ENCODE data around the gene MICAL3. TPM values are rescaled to one million over a fixed set of nuclear protein-coding genes. Genes with fewer than 3 reads are reported as not detected.

The MICAL3 gene
- total RNA-seq, 4 donors from 2014 or later = 15.8 to 45.4 (median 31.6) TPM

DNA sequence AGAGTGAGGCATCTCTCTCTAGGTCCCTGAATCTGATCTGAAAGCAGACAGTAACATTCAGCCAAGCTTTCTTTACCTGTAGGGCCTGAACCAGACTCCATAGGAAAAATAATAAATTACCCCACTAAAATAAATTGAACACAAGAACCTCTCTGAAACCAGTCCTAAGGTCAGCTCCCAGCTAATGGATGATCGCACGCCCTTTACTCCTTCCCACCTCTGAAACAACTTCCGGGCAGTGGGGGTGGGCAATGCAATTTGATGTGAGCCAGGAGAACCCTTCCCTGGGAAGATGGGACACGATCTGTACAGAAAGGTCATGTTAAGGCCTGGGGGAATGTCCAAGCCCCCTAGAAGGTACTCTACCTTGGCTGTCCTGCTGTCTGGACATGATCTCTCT, 71.2 kb downstream of the MICAL3 start:
- TF ChIP-seq CTCF (IDR thresholded peaks at IDR 0.05; ENCODE audit: low read depth) = no peak

- no peak for TF ChIP-seq CTCF (IDR thresholded peaks at IDR 0.05; ENCODE audit: low read depth)
These were observed 72.0 kb downstream of the MICAL3 start for GRCh38 chr22:17952273-17952801.

DNA sequence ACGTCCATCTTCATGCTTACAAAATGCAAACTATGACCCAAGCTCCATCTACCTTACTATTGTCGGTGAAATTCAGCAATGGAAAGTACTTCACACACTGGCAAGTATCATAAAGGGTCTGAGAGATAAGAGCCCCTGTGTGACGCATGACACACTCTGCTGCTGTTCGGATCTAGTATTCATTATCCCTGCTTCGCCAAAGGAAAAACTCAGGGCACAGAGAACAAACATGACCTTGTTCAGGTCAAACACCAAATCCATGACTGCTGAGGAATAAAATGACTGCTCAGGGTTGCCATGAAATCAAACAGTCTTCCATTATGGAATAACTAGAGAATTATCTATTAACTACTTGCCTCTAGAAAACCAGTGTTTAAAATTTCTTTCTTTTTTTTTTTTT, 73.0 kb downstream of the MICAL3 start:
- no peak for TF ChIP-seq CTCF (IDR thresholded peaks at IDR 0.05; ENCODE audit: low read depth)

GRCh38 chr22:17950651-17951214, 73.6 kb downstream of the MICAL3 start:
- no peak for TF ChIP-seq CTCF (IDR thresholded peaks at IDR 0.05; ENCODE audit: low read depth)

DNA sequence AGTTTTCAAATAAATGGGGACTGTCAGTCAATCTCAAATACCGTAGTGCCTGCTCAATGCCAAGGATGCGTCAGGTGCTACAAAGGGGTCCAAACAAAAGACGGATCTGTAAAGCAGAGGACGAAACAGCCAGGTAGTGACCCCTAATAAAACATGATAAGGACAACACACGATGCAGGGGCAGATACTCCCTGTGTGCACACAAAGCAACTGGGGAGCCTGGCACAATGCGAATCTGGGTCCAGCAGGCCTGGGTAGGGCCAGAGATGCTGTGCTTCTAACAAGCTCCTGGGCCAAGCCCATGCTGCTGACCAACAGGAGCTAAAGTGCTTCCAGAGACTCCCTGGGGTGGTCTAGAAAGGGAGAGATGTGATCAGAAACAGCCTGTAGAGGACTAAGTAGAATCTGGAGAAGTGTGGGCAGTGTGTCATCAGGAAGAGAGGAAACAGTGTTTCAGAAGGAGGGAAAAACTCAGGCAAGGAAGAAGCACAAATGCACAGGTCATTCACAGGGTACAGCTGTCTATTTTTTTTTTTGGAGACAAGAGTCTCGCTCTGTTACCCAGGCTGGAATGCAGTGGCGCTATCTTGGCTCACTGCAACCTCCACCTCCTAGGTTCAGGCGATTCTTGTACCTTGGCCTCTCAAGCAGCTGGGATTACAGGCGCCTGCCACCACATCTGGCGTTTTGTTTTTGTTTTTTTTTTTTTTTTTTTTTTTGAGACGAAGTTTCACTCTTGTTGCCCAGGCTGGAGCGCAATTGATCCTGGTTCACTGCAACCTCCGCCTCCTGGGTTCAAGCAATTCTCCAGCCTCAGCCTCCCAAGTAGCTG, 74.5 kb downstream of the MICAL3 start:
- TF ChIP-seq CTCF (IDR thresholded peaks at IDR 0.05; ENCODE audit: low read depth) = no peak

GRCh38 chr22:17948101-17948500, 76.3 kb downstream of the MICAL3 start:
- TF ChIP-seq CTCF (IDR thresholded peaks at IDR 0.05; ENCODE audit: low read depth) = no peak

DNA sequence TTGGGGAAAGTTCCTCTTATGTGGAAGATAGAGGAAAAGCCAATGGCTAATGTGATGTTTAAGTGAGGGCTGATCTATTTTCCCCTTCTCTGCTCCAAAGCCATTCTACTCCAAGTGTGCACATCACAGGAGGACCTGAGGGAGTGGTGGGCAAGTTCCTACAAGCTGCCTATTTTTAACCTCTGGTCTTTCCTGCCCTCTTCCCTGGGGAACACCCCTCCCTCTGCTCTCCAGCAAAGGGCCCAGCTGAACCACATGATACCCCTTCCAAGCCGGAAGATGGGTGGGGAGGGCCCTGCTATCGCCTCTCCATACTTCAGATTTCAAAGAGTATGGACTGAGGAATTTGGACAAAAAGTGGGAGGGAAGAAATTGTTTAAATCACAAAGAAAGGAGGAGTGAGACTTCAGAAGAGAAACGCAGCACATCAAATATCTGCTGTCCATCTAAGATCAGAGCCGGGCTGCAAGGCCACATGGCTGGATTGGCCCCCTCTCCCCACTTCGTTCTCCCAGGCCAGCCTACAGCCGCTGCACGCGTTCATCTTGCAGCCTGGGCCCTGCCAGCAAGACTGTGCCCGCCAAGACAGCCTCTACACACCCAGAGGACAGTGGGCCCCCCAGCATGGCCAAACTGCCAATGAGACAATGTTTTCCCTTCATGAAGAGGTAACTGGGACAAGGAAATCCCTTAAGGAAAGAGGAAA, 77.5 kb downstream of the MICAL3 start:
- TF ChIP-seq CTCF (IDR thresholded peaks at IDR 0.05; ENCODE audit: low read depth) = no peak

Measured in subcutaneous adipose tissue (tissue), 4 donors.